GM19455 (cell line): Measurements from ENCODE around the gene FZD10.

Experiments used
- ATAC-seq: cut with Tn5 transposase; IDR thresholded peaks from one replicate; pipeline ENCODE4 v1.9.1; 2021; ENCODE audit not compliant: unreplicated experiment

Gene FZD10

DNA sequence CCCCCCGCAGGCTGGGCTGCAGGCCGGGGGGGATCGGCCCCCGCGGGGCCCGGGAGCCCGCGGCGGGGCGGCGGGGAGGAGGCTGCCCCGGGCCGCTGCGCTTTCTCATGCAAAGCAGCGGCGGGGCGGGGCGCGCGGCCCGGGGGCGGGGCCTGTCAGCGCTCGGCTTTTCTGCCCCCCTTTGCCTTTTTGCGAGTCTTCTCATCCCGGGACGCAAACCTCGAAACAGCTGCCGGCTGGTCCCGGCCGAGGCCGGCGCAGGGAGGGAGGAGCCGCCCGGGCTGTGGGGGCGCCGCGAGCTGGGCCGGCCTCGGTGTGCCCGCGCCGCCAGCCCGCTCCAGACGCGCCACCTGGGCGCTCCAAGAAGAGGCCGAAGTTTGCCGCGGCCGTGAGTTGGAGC, at the start of gene FZD10:
Gene FZD10 (plus strand): TSS at position 198 of the 400 bp plus-strand sequence. CDS start 479 bp downstream, outside the sequence.
- no peak for ATAC-seq

DNA sequence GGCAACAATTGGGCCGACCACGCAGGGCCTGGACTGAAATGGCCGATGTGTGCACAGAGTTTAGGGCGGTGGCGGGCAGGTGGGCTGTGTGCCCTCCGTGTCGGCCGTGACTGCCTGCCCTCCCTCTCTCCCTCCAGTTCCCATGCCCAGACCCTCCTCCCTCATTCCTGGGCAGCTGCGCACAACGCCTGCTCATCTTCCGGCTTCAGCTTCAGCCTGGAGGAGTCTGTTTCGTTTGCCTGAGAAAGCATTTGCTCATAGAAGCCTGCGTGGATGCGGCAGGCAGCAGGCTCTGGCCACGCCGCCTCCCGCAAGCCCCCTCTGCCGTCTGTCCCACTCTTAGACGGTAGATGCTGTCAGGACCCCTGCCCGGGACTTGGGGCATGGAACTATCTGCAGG, 47.3 kb upstream of the FZD10 start:
- ATAC-seq, result no peak

GRCh38 chr12:130115646-130116045, 46.6 kb upstream of the FZD10 start:
- ATAC-seq, result no peak

DNA sequence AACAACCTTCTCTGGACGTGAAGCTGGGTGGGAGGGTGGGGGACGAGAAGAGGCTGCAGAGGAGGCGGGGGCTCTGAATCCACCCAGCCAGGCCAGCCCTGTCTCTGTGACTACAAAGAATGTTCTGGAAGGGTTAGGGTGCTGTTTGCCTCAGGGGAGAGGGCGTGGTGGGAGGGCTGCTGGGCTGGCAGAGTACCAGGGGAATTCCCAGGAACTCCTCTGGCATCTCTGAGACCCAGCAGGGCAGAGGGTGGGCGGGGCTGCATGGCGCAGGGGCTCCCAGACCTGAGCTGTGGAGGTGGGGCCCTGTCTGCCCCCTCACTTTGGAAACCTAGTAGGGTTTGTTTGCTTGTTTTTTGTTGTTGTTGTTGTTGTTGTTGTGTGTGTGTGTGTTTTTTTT, 45.5 kb upstream of the FZD10 start:
- ATAC-seq, result no peak

- no peak for ATAC-seq
Observed at GRCh38 chr12:130117233-130117632, 45.0 kb upstream of the FZD10 start.

DNA sequence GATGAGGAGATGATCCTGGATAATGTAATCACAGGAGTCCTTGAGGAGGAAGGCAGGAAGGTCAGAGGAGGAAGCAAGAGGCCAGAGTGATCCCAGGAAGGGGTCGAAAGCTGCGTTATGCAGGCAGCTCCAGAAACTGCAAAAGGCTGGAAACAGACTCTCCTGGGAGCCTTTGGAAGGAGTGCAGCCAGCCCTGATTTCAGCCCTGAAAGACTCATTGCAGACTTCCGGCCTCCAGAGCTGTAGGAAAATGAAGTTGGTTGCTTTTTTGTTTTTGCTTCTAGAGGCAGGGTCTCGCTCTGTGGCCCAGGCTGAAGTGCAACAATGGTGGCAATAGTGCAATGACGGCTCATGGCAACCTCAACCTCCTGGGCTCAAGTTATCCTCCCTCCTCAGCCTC, 44.6 kb upstream of the FZD10 start:
- ATAC-seq, result no peak

DNA sequence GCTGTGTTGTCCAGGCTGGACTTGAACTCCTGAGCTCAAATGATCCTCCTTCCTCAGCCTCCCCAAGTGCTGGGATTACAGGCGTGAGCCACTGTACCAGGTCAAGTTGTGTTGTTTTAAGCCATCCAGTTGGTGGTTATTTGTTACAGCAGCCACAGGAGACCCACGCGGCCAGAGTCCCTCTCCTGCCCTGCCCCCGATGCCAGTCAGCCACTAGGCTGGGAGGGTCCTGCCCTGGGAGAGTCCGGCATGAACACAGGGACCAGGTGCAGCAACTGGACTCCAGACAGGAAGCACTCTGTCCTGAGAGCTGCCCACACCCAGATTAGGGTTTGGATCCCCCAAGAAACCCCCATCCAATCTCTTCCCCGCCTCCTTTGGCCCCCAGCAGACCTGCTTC, 44.1 kb upstream of the FZD10 start:
- ATAC-seq, result no peak

DNA sequence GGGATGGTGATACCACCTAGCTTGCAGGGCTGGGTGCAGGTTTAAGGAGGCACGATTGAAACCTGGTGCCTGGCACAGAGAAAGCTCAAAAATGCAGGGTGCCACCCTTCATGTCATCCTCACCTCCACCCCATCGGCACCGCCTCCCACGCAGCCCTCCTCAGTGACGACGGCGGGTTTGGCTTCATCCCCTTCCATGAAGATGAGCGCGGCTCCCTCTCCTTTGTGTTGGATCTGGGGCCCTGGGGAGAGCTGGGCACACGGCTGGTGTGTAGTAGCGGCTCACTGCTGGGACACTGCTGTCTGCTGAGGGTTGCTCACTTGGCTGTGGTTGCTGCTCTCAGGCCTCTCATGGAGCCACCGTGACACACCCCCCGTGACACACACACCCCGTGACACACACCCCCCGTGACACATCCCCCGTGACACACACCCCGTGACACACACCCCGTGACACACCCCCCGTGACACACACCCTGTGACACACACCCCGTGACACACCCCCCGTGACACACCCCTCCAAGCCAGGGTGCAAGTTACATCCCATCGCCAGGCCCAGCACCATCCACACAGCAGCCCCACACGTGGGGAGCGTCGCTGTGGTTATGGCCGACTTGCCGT, 42.9 kb upstream of the FZD10 start:
- ATAC-seq, result no peak

GRCh38 chr12:130120012-130120805, 42.1 kb upstream of the FZD10 start:
- ATAC-seq, result no peak

DNA sequence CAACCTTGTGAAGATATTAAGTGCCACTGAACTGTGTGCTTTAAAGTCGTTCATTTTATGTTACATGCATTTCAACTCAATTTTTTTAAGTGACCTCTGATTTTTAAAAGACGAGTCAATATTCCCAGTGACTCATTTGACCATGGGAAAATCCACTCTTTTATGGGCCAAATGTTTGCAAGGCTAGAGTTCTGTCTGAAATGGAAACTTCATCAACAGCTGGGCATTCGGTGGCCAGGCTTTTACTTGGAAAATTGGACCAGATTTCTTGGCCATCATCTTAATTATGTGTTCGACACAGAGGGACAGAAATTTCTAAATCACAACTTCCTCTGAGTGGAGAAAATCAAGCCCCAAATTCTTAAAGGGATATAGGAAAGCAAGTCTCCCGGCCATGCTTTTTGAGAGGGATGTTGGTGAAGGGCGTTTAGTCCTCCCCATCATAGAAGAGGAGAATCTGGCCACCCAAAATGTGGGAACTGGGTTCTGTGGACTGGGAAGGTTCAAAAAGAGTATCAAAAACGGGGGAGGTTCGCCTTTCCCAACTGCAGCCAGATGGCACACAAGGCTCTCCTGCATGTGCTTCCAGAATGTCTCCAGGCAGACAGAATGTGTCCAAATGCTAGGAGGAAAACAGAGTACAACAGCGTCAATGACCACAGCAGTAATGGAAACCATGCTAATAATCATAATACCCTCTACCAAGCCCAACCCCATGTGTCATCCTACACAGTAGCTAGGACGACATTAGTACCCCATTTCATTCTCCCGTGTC, 40.9 kb upstream of the FZD10 start:
- no peak for ATAC-seq

DNA sequence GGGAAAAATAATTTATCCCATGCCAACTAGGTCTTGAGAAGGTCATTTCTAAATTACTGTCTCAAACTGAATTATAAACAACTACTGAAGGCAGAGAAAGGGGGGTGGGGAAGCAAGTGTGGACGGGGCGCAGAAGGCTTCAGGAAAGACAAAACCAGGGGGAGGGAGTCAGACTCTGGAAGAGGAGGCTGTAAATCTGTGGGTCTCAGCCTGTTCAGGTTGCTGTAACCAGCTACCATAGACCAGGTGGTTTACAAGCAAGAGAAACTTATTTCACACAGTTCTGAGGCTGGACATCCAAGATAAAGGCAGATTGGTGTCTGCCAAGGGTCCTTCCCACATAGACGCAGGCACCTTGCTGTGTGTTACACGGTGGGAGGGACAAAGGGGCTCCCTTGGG, 39.9 kb upstream of the FZD10 start:
- ATAC-seq, result no peak

- ATAC-seq, result no peak
Observed at GRCh38 chr12:130124106-130124505, 38.2 kb upstream of the FZD10 start.

DNA sequence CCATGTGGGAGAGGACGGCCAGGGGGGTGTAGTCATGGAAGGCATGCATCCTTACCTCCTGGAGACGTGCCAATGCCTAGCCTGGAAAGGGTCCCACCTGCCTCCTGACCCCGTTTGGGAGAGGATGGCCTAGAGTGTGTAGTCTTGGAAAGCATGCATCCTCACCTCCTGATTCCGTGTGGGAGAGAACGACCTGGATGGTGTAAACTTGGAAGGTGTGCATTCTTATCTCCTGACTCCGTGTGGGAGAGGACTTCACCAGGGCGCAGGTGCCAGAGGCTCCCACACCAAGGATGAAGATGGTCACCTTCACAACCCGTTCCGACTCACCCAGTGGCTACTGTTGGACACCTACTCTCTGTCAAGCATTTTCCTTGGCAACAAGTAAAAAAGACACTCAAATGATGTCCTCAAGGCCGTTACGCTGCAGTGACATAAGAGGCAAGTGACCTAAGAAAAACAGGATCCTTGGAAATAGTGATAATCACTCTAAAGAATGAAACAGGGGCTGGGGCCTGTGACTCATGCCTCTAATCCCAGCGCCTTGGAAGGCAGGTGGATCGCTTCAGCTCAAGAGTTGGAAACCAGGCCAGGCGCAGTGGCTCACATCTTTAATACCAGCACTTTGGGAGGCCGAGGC, 37.5 kb upstream of the FZD10 start:
- no peak for ATAC-seq

- ATAC-seq, result no peak
Observed at GRCh38 chr12:130126023-130126432, 36.2 kb upstream of the FZD10 start.

GRCh38 chr12:130127532-130127911, 34.7 kb upstream of the FZD10 start:
- no peak for ATAC-seq

GRCh38 chr12:130127912-130128789, 34.1 kb upstream of the FZD10 start:
- ATAC-seq, result no peak

GRCh38 chr12:130128790-130129735, 33.2 kb upstream of the FZD10 start:
- ATAC-seq, result no peak

GRCh38 chr12:130130346-130130745, 31.9 kb upstream of the FZD10 start:
- no peak for ATAC-seq

DNA sequence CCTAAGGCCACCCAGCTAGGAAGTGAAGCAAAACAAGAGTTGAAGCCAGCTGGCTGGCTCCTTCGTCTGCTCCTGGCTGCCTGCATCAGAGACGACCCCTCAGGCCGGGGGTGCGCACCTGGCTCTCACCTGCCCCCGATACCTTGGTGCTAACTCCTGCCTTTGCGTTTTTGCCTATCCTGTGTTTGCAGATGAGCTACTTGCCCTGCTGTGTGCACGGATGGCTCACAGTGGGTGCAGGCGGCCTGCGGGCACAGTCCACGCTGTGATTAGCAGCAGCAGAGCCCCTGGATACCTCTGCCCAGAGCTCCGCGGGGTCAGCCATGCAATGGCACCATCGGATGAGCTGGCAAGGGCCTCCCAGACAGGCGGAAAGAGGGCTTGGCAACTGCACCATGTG, 31.2 kb upstream of the FZD10 start:
- no peak for ATAC-seq
